Mucosa of descending colon (tissue), 3 donors: ENCODE results near the gene BAX. TPM values are rescaled to one million over a fixed set of nuclear protein-coding genes. Genes with fewer than 3 reads are reported as not detected.

ENCODE experiments used
- ATAC-seq: fragments of 200-7000 bp; cut with Tn5 transposase; one replicate; pipeline ENCODE4 v1.9.1; 2020; ENCODE audit warnings: mild to moderate bottlenecking, moderate library complexity
- DNase-seq, 3 donors: peaks; one replicate each; pipeline ENCODE4 v3.0.0-alpha.2; 2020
- H3K36me3 ChIP-seq: fragments of 200-600 bp; one replicate; pipeline ENCODE4 v1.8.0; 2021; ENCODE audit warnings: low read depth, mild to moderate bottlenecking
- H3K4me1 ChIP-seq: fragments of 200-600 bp; one replicate; pipeline ENCODE4 v1.8.0; 2021; ENCODE audit warnings: low read depth, mild to moderate bottlenecking
- H3K4me3 ChIP-seq: fragments of 200-600 bp; one replicate; pipeline ENCODE4 v1.8.0; 2021; ENCODE audit warnings: mild to moderate bottlenecking
- H3K9me3 ChIP-seq: fragments of 200-600 bp; one replicate; pipeline ENCODE4 v1.8.0; 2021; ENCODE audit warnings: mild to moderate bottlenecking
- intact Hi-C, 2 donors: fragments of 100-400 bp; cut with DNase I in 1 of 2; cut with micrococcal nuclease in 1 of 2; formaldehyde crosslinking; loops; one replicate each; pipeline versions ENCODE4 v1.11.0 to v1.11.1; 2022; cut with DNase I, micrococcal nuclease
- microRNA-seq: library from miRNA; unstranded; fragments of <30 nt; microRNA quantifications from one replicate; pipeline ENCODE4, GENCODE V29; 2019
- total RNA-seq, 3 donors: library from RNA; stranded (reverse); fragmentation: NEBNext Ultra II Directional in 2 of 3; extraction: Animal tissue kit (Norgen Biotek cat#: 25700) in 2 of 3; gene quantifications; one replicate each; pipeline versions ENCODE4 v1.2.1 to v1.2.4, GENCODE V29; 2021 to 2023
- TF ChIP-seq, protein P1 (sequence below): fragments of 200-600 bp; IDR thresholded peaks from one replicate; pipeline ENCODE4 v1.8.0; 2022; ENCODE audit warnings: antibody characterized with exemption, mild to moderate bottlenecking
- donor health status: DM: no; HTN: no; CAD: no; lungs with moderate emphysema.
- donor health status: DM: no; HTN: no; CAD: no.
- donor health status: DM: no; HTN: yes; CAD: no.

BAX gene
- total RNA-seq, 3 donors from 2014 or later, result 90.2 to 128 (median 125) TPM

DNA sequence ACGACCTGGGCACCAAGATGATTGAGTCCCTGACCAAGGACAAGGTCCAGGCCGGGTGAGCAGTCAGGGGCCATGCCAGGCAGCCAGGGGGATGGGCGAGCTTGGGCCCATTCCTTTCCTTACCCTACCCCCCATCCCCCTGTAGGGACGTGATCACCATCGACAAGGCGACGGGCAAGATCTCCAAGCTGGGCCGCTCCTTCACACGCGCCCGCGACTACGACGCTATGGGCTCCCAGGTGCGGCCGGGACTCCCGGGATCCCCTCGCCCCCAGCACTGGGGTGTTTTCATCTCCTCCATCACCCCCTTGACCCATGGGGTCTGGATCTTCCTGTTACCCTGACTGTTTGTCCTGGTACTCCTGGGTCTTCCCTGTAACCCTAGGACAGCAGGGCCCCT is 55.2 kb downstream of the BAX start:
- ATAC-seq, result no peak
- no peak for DNase-seq
- no peaks in the 10 kb centered on the region for H3K9me3 ChIP-seq
- TF ChIP-seq, protein P1, sequence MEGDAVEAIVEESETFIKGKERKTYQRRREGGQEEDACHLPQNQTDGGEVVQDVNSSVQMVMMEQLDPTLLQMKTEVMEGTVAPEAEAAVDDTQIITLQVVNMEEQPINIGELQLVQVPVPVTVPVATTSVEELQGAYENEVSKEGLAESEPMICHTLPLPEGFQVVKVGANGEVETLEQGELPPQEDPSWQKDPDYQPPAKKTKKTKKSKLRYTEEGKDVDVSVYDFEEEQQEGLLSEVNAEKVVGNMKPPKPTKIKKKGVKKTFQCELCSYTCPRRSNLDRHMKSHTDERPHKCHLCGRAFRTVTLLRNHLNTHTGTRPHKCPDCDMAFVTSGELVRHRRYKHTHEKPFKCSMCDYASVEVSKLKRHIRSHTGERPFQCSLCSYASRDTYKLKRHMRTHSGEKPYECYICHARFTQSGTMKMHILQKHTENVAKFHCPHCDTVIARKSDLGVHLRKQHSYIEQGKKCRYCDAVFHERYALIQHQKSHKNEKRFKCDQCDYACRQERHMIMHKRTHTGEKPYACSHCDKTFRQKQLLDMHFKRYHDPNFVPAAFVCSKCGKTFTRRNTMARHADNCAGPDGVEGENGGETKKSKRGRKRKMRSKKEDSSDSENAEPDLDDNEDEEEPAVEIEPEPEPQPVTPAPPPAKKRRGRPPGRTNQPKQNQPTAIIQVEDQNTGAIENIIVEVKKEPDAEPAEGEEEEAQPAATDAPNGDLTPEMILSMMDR, result no peak
- no peaks in the 10 kb centered on the region for H3K4me1 ChIP-seq
- peaks cover 6% of the 10 kb centered on the region for H3K36me3 ChIP-seq
- no peak overlapping the region for H3K4me3 ChIP-seq
- intact Hi-C loops, result no loop called here

DNA sequence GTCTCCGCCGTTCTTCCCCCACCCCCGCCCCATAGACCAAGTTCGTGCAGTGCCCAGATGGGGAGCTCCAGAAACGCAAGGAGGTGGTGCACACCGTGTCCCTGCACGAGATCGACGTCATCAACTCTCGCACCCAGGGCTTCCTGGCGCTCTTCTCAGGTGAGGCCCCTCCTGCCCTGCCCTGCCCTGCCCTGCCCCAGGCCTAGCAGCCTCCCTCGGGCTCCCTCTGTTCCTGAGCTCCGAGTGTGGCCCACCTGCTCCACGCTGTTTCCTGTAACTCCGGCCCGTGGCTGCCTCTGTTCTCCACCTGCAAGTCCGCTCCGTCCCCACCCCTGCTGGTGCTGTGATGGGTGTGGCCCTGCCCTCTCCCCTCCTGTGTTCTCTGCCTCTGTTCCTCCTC is 55.8 kb downstream of the BAX start:
- Histone ChIP-seq H3K36me3 (peaks cover 6% of the 10 kb centered on the region), H3K9me3 (no peaks in the 10 kb centered on the region), H3K4me3 (no peak overlapping the region), H3K4me1 (no peaks in the 10 kb centered on the region)
- intact Hi-C loops, result no loop called here
- DNase-seq (no peak), ATAC-seq (no peak)
- TF ChIP-seq, protein P1, result no peak

DNA sequence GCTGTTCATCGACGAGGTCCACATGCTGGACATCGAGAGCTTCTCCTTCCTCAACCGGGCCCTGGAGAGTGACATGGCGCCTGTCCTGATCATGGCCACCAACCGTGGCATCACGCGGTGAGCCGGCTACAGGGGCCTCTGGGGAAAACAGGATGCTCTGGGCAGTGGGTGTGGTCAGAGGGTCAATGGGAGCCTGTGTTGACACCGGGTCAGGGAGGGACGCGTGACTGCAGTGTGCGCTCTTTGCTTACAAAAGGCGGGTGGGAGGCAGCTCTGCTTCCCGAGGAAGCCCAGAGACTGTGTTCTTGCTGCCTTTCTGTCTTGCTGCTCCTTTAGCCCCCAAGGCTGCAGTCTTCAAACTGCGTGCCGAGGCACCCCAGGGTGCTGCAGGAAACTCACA is 56.5 kb downstream of the BAX start:
- intact Hi-C loops, result no loop called here
- peaks cover 6% of the 10 kb centered on the region for H3K36me3 ChIP-seq

More for the DNA sequence above, 56.5 kb downstream of the BAX start:
- ATAC-seq (no peak), DNase-seq (no peak)
- no peaks in the 10 kb centered on the region for H3K9me3 ChIP-seq
- TF ChIP-seq, protein P1, result no peak
- H3K4me1 ChIP-seq, result no peaks in the 10 kb centered on the region
- no peak overlapping the region for H3K4me3 ChIP-seq

Small RNA genes lying within 50 kb of the gene (microRNA-seq; reads per million reads assigned to microRNA genes)
- gene MIR6798, result not detected

Other genes with a start within 250 kb of the BAX start
- 1 to 10 TPM in 1 of 3 donors, under 1 TPM in 2; 0.31 to 2.4 (median 0.61) TPM for gene MAMSTR, start 235.2 kb upstream of the BAX start, total RNA-seq
- gene RASIP1, start 214.3 kb upstream of the BAX start, total RNA-seq, result 1 to 10 TPM; 1.7 to 8.6 (median 3.2) TPM
- not detected for gene IZUMO1, start 208.0 kb upstream of the BAX start, total RNA-seq
- 1 to 10 TPM in 1 of 3 donors, under 1 TPM in 2; 0.17 to 1.5 (median 0.72) TPM for gene FUT1, start 202.2 kb upstream of the BAX start, total RNA-seq
- not detected for gene FGF21, start 199.4 kb upstream of the BAX start, total RNA-seq
- gene BCAT2, start 143.8 kb upstream of the BAX start, total RNA-seq, result 10 to 100 TPM; 46.6 to 82.6 (median 57.4) TPM
- gene HSD17B14, start 118.4 kb upstream of the BAX start, total RNA-seq, result 10 to 100 TPM in 1 of 3 donors, 1 to 10 TPM in 2; 2.4 to 10.1 (median 2.4) TPM
- gene PLEKHA4, start 86.3 kb upstream of the BAX start, total RNA-seq, result 10 to 100 TPM in 2 of 3 donors, 1 to 10 TPM in 1; 4.6 to 30.2 (median 21.5) TPM
- 10 to 100 TPM; 31.8 to 47.7 (median 44.6) TPM for gene PPP1R15A, start 82.5 kb upstream of the BAX start, total RNA-seq
- under 1 TPM in 1 of 3 donors, not detected in 2; 0.32 TPM for gene TULP2, start 56.1 kb upstream of the BAX start, total RNA-seq
- gene NUCB1, start 54.6 kb upstream of the BAX start, total RNA-seq, result 100 to 1,000 TPM; 171 to 219 (median 205) TPM
- under 1 TPM in 1 of 3 donors, not detected in 2; 0.52 TPM for gene DHDH, start 21.2 kb upstream of the BAX start, total RNA-seq
- 1,000 to 10,000 TPM; 1,659 to 1,792 (median 1,691) TPM for gene FTL, start 10.4 kb downstream of the BAX start, total RNA-seq
- gene GYS1, start 38.4 kb downstream of the BAX start, total RNA-seq, result 10 to 100 TPM; 40.1 to 49.3 (median 40.2) TPM
- gene RUVBL2, start 39.0 kb downstream of the BAX start, total RNA-seq, result 10 to 100 TPM; 47.4 to 68.8 (median 57.3) TPM
- gene LHB, start 62.2 kb downstream of the BAX start, total RNA-seq, result under 1 TPM in 1 of 3 donors, not detected in 2; 0.65 TPM
- gene CGB3, start 69.5 kb downstream of the BAX start, total RNA-seq, result not detected
- not detected for gene CGB2, start 77.0 kb downstream of the BAX start, total RNA-seq
- not detected for gene CGB1, start 82.0 kb downstream of the BAX start, total RNA-seq
- not detected for gene CGB5, start 89.0 kb downstream of the BAX start, total RNA-seq
- not detected for gene CGB8, start 94.2 kb downstream of the BAX start, total RNA-seq
- not detected for gene CGB7, start 102.9 kb downstream of the BAX start, total RNA-seq
- not detected for gene NTF4, start 109.9 kb downstream of the BAX start, total RNA-seq
- gene KCNA7, start 117.8 kb downstream of the BAX start, total RNA-seq, result not detected
- gene SNRNP70, start 130.6 kb downstream of the BAX start, total RNA-seq, result 100 to 1,000 TPM; 136 to 257 (median 200) TPM
- gene LIN7B, start 159.5 kb downstream of the BAX start, total RNA-seq, result 10 to 100 TPM in 2 of 3 donors, 1 to 10 TPM in 1; 7.2 to 20.4 (median 11.7) TPM
- gene C19orf73, start 164.3 kb downstream of the BAX start, total RNA-seq, result 1 to 10 TPM; 1.8 to 3.2 (median 2.1) TPM
- 10 to 100 TPM; 15.1 to 21.4 (median 19.6) TPM for gene PPFIA3, start 164.7 kb downstream of the BAX start, total RNA-seq
- 1 to 10 TPM in 2 of 3 donors, under 1 TPM in 1; 0.73 to 1.9 (median 1.2) TPM for gene HRC, start 200.5 kb downstream of the BAX start, total RNA-seq
- 100 to 1,000 TPM; 182 to 398 (median 274) TPM for gene TRPM4, start 202.9 kb downstream of the BAX start, total RNA-seq